Hematopoietic multipotent progenitor cell treated with erythropoietin and hydrocortisone succinate and interleukin-3 and kit ligand, for 17 days (in vitro differentiated cells): Measurements from ENCODE around the gene TCF19.
"Not testable (repeated sequence)": the region's sequence is repeated elsewhere in the genome, so short reads cannot be mapped to it uniquely, and the experiment has no call there.

Experiments
- DNase-seq: peaks from one replicate; pipeline ENCODE4 v3.0.0-alpha.2; 2015; ENCODE audit warnings: low spot score

The TCF19 gene

GRCh38 chr6:31183287-31183686 is 24.9 kb downstream of the TCF19 start:
- DNase-seq, result not testable (repeated sequence)

- not testable (repeated sequence) for DNase-seq
Observed at GRCh38 chr6:31183859-31184258, 25.5 kb downstream of the TCF19 start.

GRCh38 chr6:31185695-31186051 is 27.3 kb downstream of the TCF19 start:
- not testable (repeated sequence) for DNase-seq

GRCh38 chr6:31186052-31186734 is 27.8 kb downstream of the TCF19 start:
- no peak for DNase-seq

GRCh38 chr6:31187780-31188194 is 29.4 kb downstream of the TCF19 start:
- no peak for DNase-seq

GRCh38 chr6:31189223-31189622 is 30.8 kb downstream of the TCF19 start:
- not testable (repeated sequence) for DNase-seq

- DNase-seq, result no peak
Observed at GRCh38 chr6:31190488-31190887, 32.1 kb downstream of the TCF19 start.

- DNase-seq, result peak; percentile 68
Observed at GRCh38 chr6:31192431-31193105, 34.2 kb downstream of the TCF19 start.

- no peak for DNase-seq
Observed at GRCh38 chr6:31193206-31193605, 34.8 kb downstream of the TCF19 start.

GRCh38 chr6:31194061-31194834 is 35.9 kb downstream of the TCF19 start:
- DNase-seq, result no peak

GRCh38 chr6:31195308-31195979 is 37.1 kb downstream of the TCF19 start:
- DNase-seq, result not testable (repeated sequence)

GRCh38 chr6:31196251-31197022 is 38.0 kb downstream of the TCF19 start:
- peak; percentile 15 for DNase-seq

GRCh38 chr6:31197559-31198305 is 39.3 kb downstream of the TCF19 start:
- peak; percentile 90 for DNase-seq

GRCh38 chr6:31199105-31199452 is 40.7 kb downstream of the TCF19 start:
- not testable (repeated sequence) for DNase-seq

- DNase-seq, result peak; percentile 22
Observed at GRCh38 chr6:31202259-31203166, 44.1 kb downstream of the TCF19 start.

- DNase-seq, result peak; percentile 80
Observed at GRCh38 chr6:31203345-31203979, 45.1 kb downstream of the TCF19 start.

GRCh38 chr6:31204751-31205145 is 46.4 kb downstream of the TCF19 start:
- DNase-seq, result peak; percentile 14

- no peak for DNase-seq
Observed at GRCh38 chr6:31205638-31206037, 47.2 kb downstream of the TCF19 start.

- DNase-seq, result no peak
Observed at GRCh38 chr6:31208506-31208905, 50.1 kb downstream of the TCF19 start.
